PC-9 (cell line): ENCODE data around the gene P2RX6. TPM values are rescaled to one million over a fixed set of nuclear protein-coding genes. Genes with fewer than 3 reads are reported as not detected.
"Not testable (repeated sequence)": the region's sequence is repeated elsewhere in the genome, so short reads cannot be mapped to it uniquely, and the experiment has no call there.

Experiments
- BruUV-seq: library from RNA; stranded (reverse); fragments of 400-500 nt; replicated peaks from 2 replicates; lab custom pipeline; 2021; lab: Mats Ljungman, UMichigan
- CTCF ChIA-PET: fragments of 300-600 bp; sonication (Branson Sonifier 250); formaldehyde crosslinking; loops from one replicate; lab custom pipeline; 2022; ENCODE audit warnings: antibody characterized with exemption; lab: Charles Lee
- POLR2A ChIA-PET: fragments of 300-600 bp; sonication (Branson Sonifier 250); formaldehyde crosslinking; loops from one replicate; lab custom pipeline; 2022; ENCODE audit warnings: antibody characterized with exemption; ENCODE audit not compliant: unreplicated experiment; lab: Charles Lee
- DNase-seq, 2 experiments: peaks; one replicate each; pipeline versions ENCODE4 v3.0.0 to v3.0.0-alpha.2; 2015 to 2022; ENCODE audit warnings: mixed read lengths in 1 of 2
- H2AFZ ChIP-seq: fragments of 200-600 bp; sonication (generic); 2 replicates; pipeline ENCODE4 v1.8.1; 2017; ENCODE audit warnings: antibody characterized with exemption
- H3F3A ChIP-seq: fragments of 200-600 bp; sonication (generic); 2 replicates; pipeline ENCODE4 v1.8.1; 2017; ENCODE audit warnings: antibody characterized with exemption, mild to moderate bottlenecking, low read depth; ENCODE audit not compliant: insufficient read depth
- H3K27ac ChIP-seq: fragments of 200-600 bp; sonication (generic); 2 replicates; pipeline ENCODE4 v1.6.1; 2016; ENCODE audit warnings: mixed run types
- H3K27me3 ChIP-seq: fragments of 200-600 bp; sonication (generic); 2 replicates; pipeline ENCODE4 v1.6.1; 2016; ENCODE audit warnings: low read depth, mixed run types; ENCODE audit not compliant: insufficient read depth
- H3K36me3 ChIP-seq: fragments of 200-600 bp; sonication (generic); 2 replicates; pipeline ENCODE4 v1.6.1; 2016; ENCODE audit warnings: low read depth, mixed run types
- H3K4me1 ChIP-seq: fragments of 200-600 bp; sonication (generic); replicated peaks from 2 replicates; pipeline ENCODE4 v1.6.1; 2016; ENCODE audit warnings: mixed run types; ENCODE audit not compliant: insufficient read depth
- H3K4me2 ChIP-seq: fragments of 200-600 bp; sonication (generic); 2 replicates; pipeline ENCODE4 v1.6.1; 2017; ENCODE audit warnings: mixed run types
- H3K4me3 ChIP-seq: fragments of 200-600 bp; sonication (generic); 2 replicates; pipeline ENCODE4 v1.6.1; 2016; ENCODE audit warnings: mixed run types
- H3K79me2 ChIP-seq: fragments of 200-600 bp; sonication (generic); 2 replicates; pipeline ENCODE4 v1.6.1; 2017; ENCODE audit warnings: low read depth, mixed run types
- H3K9me2 ChIP-seq: fragments of 200-600 bp; sonication (generic); 2 replicates; pipeline ENCODE4 v1.8.1; 2017; ENCODE audit warnings: mild to moderate bottlenecking; ENCODE audit not compliant: insufficient read depth
- H3K9me3 ChIP-seq: fragments of 200-600 bp; sonication (generic); 2 replicates; pipeline ENCODE4 v1.8.1; 2016; ENCODE audit warnings: low read depth; ENCODE audit not compliant: insufficient read depth
- H4K20me1 ChIP-seq: fragments of 200-600 bp; sonication (generic); 2 replicates; pipeline ENCODE4 v1.8.1; 2017; ENCODE audit not compliant: insufficient read depth
- EZH2 ChIP-seq: fragments of 200-600 bp; sonication (generic); IDR thresholded peaks from 2 replicates; pipeline ENCODE4 v1.8.0; 2017; ENCODE audit warnings: antibody characterized with exemption, low read depth
- intact Hi-C: fragments of 100-400 bp; cut with micrococcal nuclease; formaldehyde crosslinking; loops from one replicate; pipeline ENCODE4 v1.10.0; 2022; ENCODE audit not compliant: unreplicated experiment
- total RNA-seq: library from RNA; stranded (reverse); gene quantifications from 2 replicates; pipeline ENCODE4 v1.2.3, GENCODE V29; 2021
- TF ChIP-seq, protein P1 (sequence below): fragments of 200-600 bp; sonication (generic); conservative IDR thresholded peaks from 2 replicates; pipeline ENCODE4 v1.6.1; 2017; ENCODE audit warnings: mixed run types, antibody characterized with exemption, mild to moderate bottlenecking, moderate library complexity

P2RX6 gene
- total RNA-seq, 1 experiment from 2014 or later, result 2.7 TPM

DNA sequence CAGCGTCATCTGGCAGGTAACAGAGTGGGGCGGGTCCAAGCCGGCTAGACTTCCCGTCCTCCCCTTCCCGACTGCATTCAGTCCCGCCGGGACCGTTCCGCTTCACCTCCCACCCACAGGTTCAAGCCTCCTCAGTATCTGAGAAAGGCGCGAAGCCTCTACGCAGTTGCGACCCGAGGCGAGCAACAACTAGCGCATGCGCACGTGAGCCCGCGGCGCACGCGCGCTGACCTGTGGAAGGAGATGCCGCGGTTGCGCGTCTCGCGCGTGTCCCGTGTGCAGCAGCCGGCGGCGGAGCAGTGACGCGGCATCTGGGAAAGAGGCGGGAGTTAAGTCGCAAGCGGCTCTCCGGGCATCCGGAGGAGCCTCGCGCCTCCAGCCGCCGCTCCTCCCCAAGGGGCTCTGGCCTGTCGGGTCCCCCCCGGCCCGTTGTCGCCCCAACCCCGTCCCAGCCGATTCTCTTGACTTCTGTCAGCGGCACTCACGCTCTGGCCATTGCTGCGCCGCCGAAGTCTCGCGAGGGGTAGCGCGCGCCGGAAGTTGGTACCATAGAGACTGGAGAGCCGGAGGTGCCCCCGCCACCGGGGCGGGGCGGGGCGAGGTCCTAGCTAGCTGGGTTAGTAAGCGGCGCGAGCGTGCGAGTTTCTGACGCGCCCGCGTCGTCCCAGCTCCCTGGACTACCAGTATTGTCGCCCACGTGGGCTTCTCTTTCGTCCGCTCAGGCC is 13.2 kb upstream of the P2RX6 start, which contains the start of gene THAP7:
Gene THAP7 (minus strand): TSS at position 518 of the 725 bp plus-strand sequence. CDS start 207 bp downstream, at position 311.
- Histone ChIP-seq H3K4me3 (peak within 1 kb of the TSS; percentile 89), H3K27me3 (no peaks in the 10 kb centered on the region), H3K36me3 (no peaks in the 10 kb centered on the region), H3K9me3 (no peaks in the 10 kb centered on the region), H3K9me2 (no peaks in the 10 kb centered on the region), H3K4me1 (peaks cover 8% of the 10 kb centered on the region), H3K79me2 (peaks cover 27% of the 10 kb centered on the region), H3K4me2 (peak within 1 kb of the TSS; percentile 99), H4K20me1 (no peaks in the 10 kb centered on the region), H2AFZ (peak within 1 kb of the TSS; percentile 85), H3F3A (peaks cover 8% of the 10 kb centered on the region; the same call in 1 of the 2 replicates), H3K27ac (peak within 1 kb of the TSS; percentile 89)
- TSS peak; percentile 68 for BruUV-seq
- peak; percentile 79 to 87 for DNase-seq
- CTCF ChIA-PET, result no interaction called here
- POLR2A ChIA-PET, result interaction anchor here (0.6 kb wide), 2 partner anchors 14 to 63 kb away, joined by 3 to 8 read pairs; no protein-coding TSS in a partner anchor
- TF ChIP-seq, protein P1, sequence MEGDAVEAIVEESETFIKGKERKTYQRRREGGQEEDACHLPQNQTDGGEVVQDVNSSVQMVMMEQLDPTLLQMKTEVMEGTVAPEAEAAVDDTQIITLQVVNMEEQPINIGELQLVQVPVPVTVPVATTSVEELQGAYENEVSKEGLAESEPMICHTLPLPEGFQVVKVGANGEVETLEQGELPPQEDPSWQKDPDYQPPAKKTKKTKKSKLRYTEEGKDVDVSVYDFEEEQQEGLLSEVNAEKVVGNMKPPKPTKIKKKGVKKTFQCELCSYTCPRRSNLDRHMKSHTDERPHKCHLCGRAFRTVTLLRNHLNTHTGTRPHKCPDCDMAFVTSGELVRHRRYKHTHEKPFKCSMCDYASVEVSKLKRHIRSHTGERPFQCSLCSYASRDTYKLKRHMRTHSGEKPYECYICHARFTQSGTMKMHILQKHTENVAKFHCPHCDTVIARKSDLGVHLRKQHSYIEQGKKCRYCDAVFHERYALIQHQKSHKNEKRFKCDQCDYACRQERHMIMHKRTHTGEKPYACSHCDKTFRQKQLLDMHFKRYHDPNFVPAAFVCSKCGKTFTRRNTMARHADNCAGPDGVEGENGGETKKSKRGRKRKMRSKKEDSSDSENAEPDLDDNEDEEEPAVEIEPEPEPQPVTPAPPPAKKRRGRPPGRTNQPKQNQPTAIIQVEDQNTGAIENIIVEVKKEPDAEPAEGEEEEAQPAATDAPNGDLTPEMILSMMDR, result no peak
- TF ChIP-seq EZH2, result no peak
- intact Hi-C loops, result loop anchor here (1.0 to 10.0 kb wide), 3 partner anchors 19 to 116 kb away; partner anchors contain the start of gene LZTR1

DNA sequence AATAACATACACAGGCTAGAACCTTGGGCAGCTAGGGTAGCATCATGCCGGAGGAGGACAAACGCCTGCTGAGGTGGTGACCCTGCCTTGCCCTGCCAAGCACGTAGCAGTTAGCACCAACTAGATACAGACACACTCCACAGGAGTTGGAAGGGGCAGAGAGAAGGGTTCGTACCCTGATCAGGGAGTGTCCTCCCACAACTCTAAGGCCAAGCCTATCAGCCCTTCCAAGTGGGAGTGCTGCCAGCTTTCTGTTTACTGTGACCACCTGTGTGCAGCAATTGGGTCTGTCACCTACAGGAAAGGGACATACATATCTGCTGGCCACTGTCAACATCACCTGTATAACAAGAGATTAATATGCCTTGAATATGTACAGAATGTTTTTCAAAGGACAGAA is 11.2 kb upstream of the P2RX6 start:
- ChIA-PET CTCF (no interaction called here), POLR2A (interaction anchor here (1.0 kb wide), 1 partner anchor 11 kb away, joined by 4 read pairs; no protein-coding TSS in a partner anchor)
- no peak overlapping the region for H3K27ac ChIP-seq
- TF ChIP-seq EZH2, result no peak
- TF ChIP-seq, protein P1, result no peak
- H3K4me1 ChIP-seq, result peaks cover 8% of the 10 kb centered on the region
- H3K79me2 ChIP-seq, result peaks cover 27% of the 10 kb centered on the region
- peak overlapping the region; percentile 89; the same call in 1 of the 2 replicates for H3K4me3 ChIP-seq
- no peaks in the 10 kb centered on the region for H3K9me2 ChIP-seq
- DNase-seq, result no peak
- H2AFZ ChIP-seq, result no peak overlapping the region
- no peaks in the 10 kb centered on the region for H4K20me1 ChIP-seq
- BruUV-seq, result no TSS peak
- peaks cover 8% of the 10 kb centered on the region; the same call in 1 of the 2 replicates for H3F3A ChIP-seq
- no peaks in the 10 kb centered on the region for H3K36me3 ChIP-seq
- H3K27me3 ChIP-seq, result no peaks in the 10 kb centered on the region
- peak overlapping the region; percentile 99 for H3K4me2 ChIP-seq
- intact Hi-C loops, result loop anchor here (10.0 kb wide), 1 partner anchor 101 kb away; no protein-coding TSS in a partner anchor
- no peaks in the 10 kb centered on the region for H3K9me3 ChIP-seq

DNA sequence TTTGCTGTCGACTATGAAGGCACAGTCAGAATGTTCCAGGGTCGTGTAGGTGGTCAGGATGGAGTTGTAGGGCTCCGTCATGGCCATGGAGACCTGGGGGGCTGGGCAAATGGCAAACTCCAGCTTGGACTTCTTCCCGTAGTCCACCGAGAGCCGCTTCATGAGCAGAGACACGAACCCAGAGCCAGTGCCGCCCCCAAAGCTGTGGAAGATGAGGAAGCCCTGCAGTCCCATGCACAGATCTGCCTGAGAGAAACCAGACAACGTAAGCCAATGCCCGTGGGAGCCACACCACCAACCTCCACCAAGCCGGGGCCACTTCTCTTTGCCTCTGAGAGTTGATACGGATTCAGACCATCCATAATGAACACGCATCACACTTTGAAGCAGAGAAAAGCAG is 5.8 kb upstream of the P2RX6 start:
- BruUV-seq, H3K36me3 ChIP-seq, H4K20me1 ChIP-seq, H3K9me3 ChIP-seq, H3F3A ChIP-seq, H3K4me1 ChIP-seq, H3K4me3 ChIP-seq, H3K27ac ChIP-seq, H3K79me2 ChIP-seq, H2AFZ ChIP-seq, H3K4me2 ChIP-seq, POLR2A ChIA-PET, H3K9me2 ChIP-seq, CTCF ChIA-PET, H3K27me3 ChIP-seq, DNase-seq: not testable (repeated sequence)
- intact Hi-C loops, result loop anchor here (10.0 kb wide), 1 partner anchor 96 kb away; no protein-coding TSS in a partner anchor
